Activated T-cell treated with anti-CD3 and anti-CD28 coated beads, Interleukin-2, amount 50 U/mL, for 72 hours (primary cell): Measurements from ENCODE around the gene XPO1. TPM values are rescaled to one million over a fixed set of nuclear protein-coding genes. Genes with fewer than 3 reads are reported as not detected.
"Not testable (repeated sequence)": the region's sequence is repeated elsewhere in the genome, so short reads cannot be mapped to it uniquely, and the experiment has no call there.

Experiments used
- ATAC-seq, 2 donors: fragments of 150-1000 bp; cut with Tn5 transposase; replicated peaks in 1 of 2; 2 replicates each; pipeline ENCODE4 v1.10.0; 2021; ENCODE audit warnings: moderate library complexity in 2 of 2, mild to moderate bottlenecking in 1 of 2
- DNase-seq, 2 donors: peaks; one replicate each; pipeline ENCODE4 v3.0.0; 2021 to 2022; ENCODE audit warnings: mixed read lengths in 1 of 2
- H3K27ac Mint-ChIP-seq: one replicate; pipeline ENCODE4 v1.8.0; 2022; ENCODE audit warnings: mild to moderate bottlenecking, moderate library complexity, mixed read lengths
- H3K27me3 Mint-ChIP-seq: one replicate; pipeline ENCODE4 v1.8.0; 2022; ENCODE audit warnings: low read depth, mixed read lengths
- H3K36me3 Mint-ChIP-seq, 2 donors: one replicate each; pipeline ENCODE4 v1.8.0; 2022; ENCODE audit warnings: mixed read lengths in 2 of 2, mild to moderate bottlenecking in 1 of 2; ENCODE audit not compliant: insufficient read depth in 2 of 2
- H3K4me1 Mint-ChIP-seq: one replicate; pipeline ENCODE4 v1.8.0; 2022; ENCODE audit warnings: low read depth, mixed read lengths
- H3K4me3 Mint-ChIP-seq, 2 donors: one replicate each; pipeline ENCODE4 v1.8.0; 2022; ENCODE audit warnings: mild to moderate bottlenecking in 2 of 2, mixed read lengths in 2 of 2, moderate library complexity in 2 of 2
- H3K9me3 Mint-ChIP-seq, 2 donors: one replicate each; pipeline ENCODE4 v1.8.0; 2022; ENCODE audit warnings: mixed read lengths in 2 of 2
- total RNA-seq, 2 donors: library from RNA; stranded (reverse); gene quantifications; one replicate each; pipeline ENCODE4 v1.2.3, GENCODE V29; 2022

Gene XPO1, protein sequence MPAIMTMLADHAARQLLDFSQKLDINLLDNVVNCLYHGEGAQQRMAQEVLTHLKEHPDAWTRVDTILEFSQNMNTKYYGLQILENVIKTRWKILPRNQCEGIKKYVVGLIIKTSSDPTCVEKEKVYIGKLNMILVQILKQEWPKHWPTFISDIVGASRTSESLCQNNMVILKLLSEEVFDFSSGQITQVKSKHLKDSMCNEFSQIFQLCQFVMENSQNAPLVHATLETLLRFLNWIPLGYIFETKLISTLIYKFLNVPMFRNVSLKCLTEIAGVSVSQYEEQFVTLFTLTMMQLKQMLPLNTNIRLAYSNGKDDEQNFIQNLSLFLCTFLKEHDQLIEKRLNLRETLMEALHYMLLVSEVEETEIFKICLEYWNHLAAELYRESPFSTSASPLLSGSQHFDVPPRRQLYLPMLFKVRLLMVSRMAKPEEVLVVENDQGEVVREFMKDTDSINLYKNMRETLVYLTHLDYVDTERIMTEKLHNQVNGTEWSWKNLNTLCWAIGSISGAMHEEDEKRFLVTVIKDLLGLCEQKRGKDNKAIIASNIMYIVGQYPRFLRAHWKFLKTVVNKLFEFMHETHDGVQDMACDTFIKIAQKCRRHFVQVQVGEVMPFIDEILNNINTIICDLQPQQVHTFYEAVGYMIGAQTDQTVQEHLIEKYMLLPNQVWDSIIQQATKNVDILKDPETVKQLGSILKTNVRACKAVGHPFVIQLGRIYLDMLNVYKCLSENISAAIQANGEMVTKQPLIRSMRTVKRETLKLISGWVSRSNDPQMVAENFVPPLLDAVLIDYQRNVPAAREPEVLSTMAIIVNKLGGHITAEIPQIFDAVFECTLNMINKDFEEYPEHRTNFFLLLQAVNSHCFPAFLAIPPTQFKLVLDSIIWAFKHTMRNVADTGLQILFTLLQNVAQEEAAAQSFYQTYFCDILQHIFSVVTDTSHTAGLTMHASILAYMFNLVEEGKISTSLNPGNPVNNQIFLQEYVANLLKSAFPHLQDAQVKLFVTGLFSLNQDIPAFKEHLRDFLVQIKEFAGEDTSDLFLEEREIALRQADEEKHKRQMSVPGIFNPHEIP (N-terminal part only)
- 100 to 1,000 TPM; 130 to 161 TPM for total RNA-seq

DNA sequence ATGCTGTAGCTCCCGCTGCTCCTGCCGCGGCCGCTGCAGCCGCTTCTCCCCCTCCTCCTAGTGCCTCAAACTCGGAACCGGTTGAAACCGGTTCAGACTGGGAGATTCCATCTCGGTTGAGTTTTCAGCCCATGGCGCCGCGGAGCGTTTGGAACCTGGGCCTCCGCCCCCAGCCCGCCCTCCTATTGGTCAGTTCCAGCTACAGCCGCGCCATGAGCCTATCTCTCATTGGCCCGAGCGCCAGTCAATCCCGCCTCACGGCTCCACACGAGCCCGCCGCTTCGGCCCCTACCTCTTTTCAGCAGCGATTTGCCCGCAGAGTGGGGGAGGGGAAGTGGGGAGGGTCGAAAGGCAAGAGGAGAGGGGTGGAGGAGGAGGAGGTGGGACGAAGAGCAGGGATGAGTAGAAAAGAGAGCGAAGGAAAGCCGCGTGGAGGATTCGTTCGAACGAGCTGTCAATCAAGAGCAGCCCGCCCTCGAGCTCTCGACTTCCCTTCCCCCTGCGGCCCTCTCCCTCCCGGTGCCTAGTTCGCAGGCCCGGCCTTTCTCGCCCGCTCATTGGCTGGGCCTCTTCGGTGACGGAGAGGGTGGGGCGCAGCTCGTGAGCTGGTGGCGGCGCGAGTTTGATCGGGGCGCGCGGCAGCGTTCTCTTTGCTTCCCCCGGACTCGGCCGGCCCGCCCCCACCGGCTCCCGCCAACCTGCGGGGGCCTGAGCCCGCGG, at the start of gene XPO1:
XPO1 (minus strand) TSS at position 157 of the 720 bp plus-strand sequence. CDS start 4,459 bp downstream, outside the sequence.
- Mint-ChIP-seq H3K4me1 (peaks cover 37% of the 10 kb centered on the region), H3K4me3 (peak within 1 kb of the TSS; percentile 92 to 94), H3K27me3 (no peaks in the 10 kb centered on the region), H3K9me3 (no peaks in the 10 kb centered on the region), H3K36me3 (peaks cover 9 to 12% of the 10 kb centered on the region in 2 donors), H3K27ac (peak within 1 kb of the TSS; percentile 97)
- DNase-seq (peak; percentile 98 to 100), ATAC-seq (peak; percentile 85)

DNA sequence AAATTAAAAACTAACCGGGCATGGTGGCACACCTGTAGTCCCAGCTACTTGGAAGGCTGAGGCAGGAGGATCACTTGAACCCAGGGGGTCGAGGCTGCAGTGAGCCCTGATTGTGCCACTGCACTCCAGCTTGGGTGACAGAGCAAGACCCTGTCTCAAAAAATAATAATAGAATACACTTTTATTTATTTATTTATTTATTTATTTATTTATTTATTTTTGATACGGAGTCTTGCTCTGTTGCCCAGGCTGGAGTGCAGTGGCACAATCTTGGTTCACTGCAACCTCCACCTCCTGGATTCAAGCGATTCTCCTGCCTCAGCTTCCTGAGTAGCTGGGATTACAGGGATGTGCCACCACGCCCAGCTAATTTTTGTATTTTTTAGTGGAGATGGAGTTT, 48.8 kb upstream of the XPO1 start:
- not testable (repeated sequence) for H3K27me3 Mint-ChIP-seq, H3K4me1 Mint-ChIP-seq, H3K27ac Mint-ChIP-seq

GRCh38 chr2:61585383-61585782, 47.2 kb upstream of the XPO1 start:
- H3K4me3 Mint-ChIP-seq: no peak overlapping the region
- DNase-seq (no peak), ATAC-seq (no peak)
- no peaks in the 10 kb centered on the region for H3K27me3 Mint-ChIP-seq
- no peaks in the 10 kb centered on the region for H3K9me3 Mint-ChIP-seq
- no peaks in the 10 kb centered on the region for H3K4me1 Mint-ChIP-seq
- no peak overlapping the region for H3K27ac Mint-ChIP-seq
- no peaks in the 10 kb centered on the region for H3K36me3 Mint-ChIP-seq

More for the DNA sequence above, 48.8 kb upstream of the XPO1 start:
- DNase-seq, H3K9me3 Mint-ChIP-seq, H3K4me3 Mint-ChIP-seq, H3K36me3 Mint-ChIP-seq, ATAC-seq: not testable (repeated sequence)

- ATAC-seq, H3K4me1 Mint-ChIP-seq, H3K36me3 Mint-ChIP-seq: not testable (repeated sequence)
Measured at GRCh38 chr2:61584368-61584767, 46.2 kb upstream of the XPO1 start.

GRCh38 chr2:61582165-61582564, 44.0 kb upstream of the XPO1 start:
- no peaks in the 10 kb centered on the region for H3K4me1 Mint-ChIP-seq
- H3K4me3 Mint-ChIP-seq: no peak overlapping the region
- H3K9me3 Mint-ChIP-seq: no peaks in the 10 kb centered on the region
- no peaks in the 10 kb centered on the region for H3K36me3 Mint-ChIP-seq
- H3K27ac Mint-ChIP-seq: no peak overlapping the region
- ATAC-seq: no peak
- no peaks in the 10 kb centered on the region for H3K27me3 Mint-ChIP-seq
- DNase-seq: no peak

More at GRCh38 chr2:61584368-61584767, 46.2 kb upstream of the XPO1 start:
- not testable (repeated sequence) for H3K27me3 Mint-ChIP-seq, H3K4me3 Mint-ChIP-seq, H3K9me3 Mint-ChIP-seq, DNase-seq, H3K27ac Mint-ChIP-seq

DNA sequence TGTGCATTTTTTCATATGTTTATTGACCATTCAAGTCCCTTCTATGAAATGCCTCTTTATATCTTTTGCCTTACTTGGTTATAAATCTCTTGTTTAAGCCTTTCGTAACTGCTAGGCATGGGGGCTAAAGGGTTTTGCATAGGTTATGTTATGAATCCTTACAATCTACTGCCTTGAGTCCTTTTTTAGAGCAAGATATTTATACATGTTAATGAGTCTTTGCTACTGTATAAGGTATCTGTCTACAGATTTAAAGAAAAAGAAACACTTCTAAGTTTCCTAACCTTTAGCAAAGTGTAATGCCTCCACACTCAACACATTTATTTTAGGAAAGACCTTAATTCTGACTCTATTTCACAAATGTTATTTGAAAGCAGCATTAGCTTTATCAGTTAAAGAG, 43.6 kb upstream of the XPO1 start:
- no peaks in the 10 kb centered on the region for H3K4me1 Mint-ChIP-seq

GRCh38 chr2:61575447-61575859, 37.3 kb upstream of the XPO1 start:
- ATAC-seq: peak in 1 of 2 donors; percentile 27
- Mint-ChIP-seq H3K27ac (no peak overlapping the region), H3K36me3 (no peaks in the 10 kb centered on the region), H3K4me1 (peaks cover 12% of the 10 kb centered on the region), H3K27me3 (no peaks in the 10 kb centered on the region), H3K4me3 (peak overlapping the region; percentile 1 to 39), H3K9me3 (no peaks in the 10 kb centered on the region)
- DNase-seq: no peak

More for the DNA sequence above, 43.6 kb upstream of the XPO1 start:
- ATAC-seq: no peak
- no peaks in the 10 kb centered on the region for H3K9me3 Mint-ChIP-seq
- no peak overlapping the region for H3K4me3 Mint-ChIP-seq
- H3K36me3 Mint-ChIP-seq: no peaks in the 10 kb centered on the region
- no peak overlapping the region for H3K27ac Mint-ChIP-seq
- H3K27me3 Mint-ChIP-seq: no peaks in the 10 kb centered on the region
- no peak for DNase-seq

GRCh38 chr2:61566566-61566965, 28.4 kb upstream of the XPO1 start:
- H3K27ac Mint-ChIP-seq: no peak overlapping the region
- H3K27me3 Mint-ChIP-seq: no peaks in the 10 kb centered on the region
- H3K4me1 Mint-ChIP-seq: no peaks in the 10 kb centered on the region
- ATAC-seq (no peak), DNase-seq (no peak)
- no peak overlapping the region for H3K4me3 Mint-ChIP-seq
- no peaks in the 10 kb centered on the region for H3K36me3 Mint-ChIP-seq
- H3K9me3 Mint-ChIP-seq: no peaks in the 10 kb centered on the region

- no peak overlapping the region for H3K27ac Mint-ChIP-seq
- H3K27me3 Mint-ChIP-seq: no peaks in the 10 kb centered on the region
- no peak for ATAC-seq
- H3K4me3 Mint-ChIP-seq: no peak overlapping the region
- DNase-seq: no peak
- H3K4me1 Mint-ChIP-seq: no peaks in the 10 kb centered on the region
- no peaks in the 10 kb centered on the region for H3K36me3 Mint-ChIP-seq
- no peaks in the 10 kb centered on the region for H3K9me3 Mint-ChIP-seq
Measured at GRCh38 chr2:61562615-61563014, 24.5 kb upstream of the XPO1 start.

DNA sequence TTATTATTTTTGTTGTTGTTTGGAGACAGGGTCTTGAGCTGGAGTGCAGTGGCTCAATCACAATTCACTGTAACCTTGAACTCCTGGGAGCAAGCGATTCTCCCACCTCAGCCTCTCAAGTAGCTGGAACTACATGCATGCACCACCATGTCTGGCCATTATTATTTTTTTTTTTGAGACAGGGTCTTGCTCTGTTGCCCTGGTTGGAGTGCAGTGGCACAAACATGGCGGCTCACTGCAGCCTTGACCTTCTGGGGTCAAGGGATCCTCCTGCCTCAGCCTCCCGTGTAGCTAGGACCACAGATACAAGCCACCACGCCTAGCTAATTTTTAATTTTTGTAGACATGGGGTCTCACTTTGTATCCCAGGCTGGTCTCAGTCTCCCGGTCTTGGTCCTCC, 20.0 kb upstream of the XPO1 start:
- DNase-seq: no peak
- no peak for ATAC-seq
- H3K27me3 Mint-ChIP-seq: no peaks in the 10 kb centered on the region
- no peak overlapping the region for H3K27ac Mint-ChIP-seq
- no peaks in the 10 kb centered on the region for H3K4me1 Mint-ChIP-seq
- no peak overlapping the region for H3K4me3 Mint-ChIP-seq
- H3K36me3 Mint-ChIP-seq: no peaks in the 10 kb centered on the region
- no peaks in the 10 kb centered on the region for H3K9me3 Mint-ChIP-seq

GRCh38 chr2:61557381-61557780, 19.2 kb upstream of the XPO1 start:
- no peak overlapping the region for H3K4me3 Mint-ChIP-seq
- ATAC-seq (no peak), DNase-seq (no peak)

GRCh38 chr2:61554604-61555003, 16.4 kb upstream of the XPO1 start:
- no peak for DNase-seq
- Mint-ChIP-seq H3K4me1 (no peaks in the 10 kb centered on the region), H3K27me3 (no peaks in the 10 kb centered on the region), H3K36me3 (no peaks in the 10 kb centered on the region), H3K4me3 (no peak overlapping the region), H3K27ac (no peak overlapping the region), H3K9me3 (no peaks in the 10 kb centered on the region)
- ATAC-seq: no peak

More at GRCh38 chr2:61557381-61557780, 19.2 kb upstream of the XPO1 start:
- H3K4me1 Mint-ChIP-seq: no peaks in the 10 kb centered on the region
- no peaks in the 10 kb centered on the region for H3K9me3 Mint-ChIP-seq
- no peaks in the 10 kb centered on the region for H3K36me3 Mint-ChIP-seq
- no peak overlapping the region for H3K27ac Mint-ChIP-seq
- H3K27me3 Mint-ChIP-seq: no peaks in the 10 kb centered on the region
